Embryonic facial prominence (tissue), 1 donor: ENCODE measurements around the gene RSPO1.
"Not testable (repeated sequence)": the region's sequence is repeated elsewhere in the genome, so short reads cannot be mapped to it uniquely, and the experiment has no call there.

Experiments
- DNase-seq: peaks from one replicate; pipeline ENCODE4 v3.0.0-alpha.2; 2016; ENCODE audit errors: extremely low spot score

The RSPO1 gene

DNA sequence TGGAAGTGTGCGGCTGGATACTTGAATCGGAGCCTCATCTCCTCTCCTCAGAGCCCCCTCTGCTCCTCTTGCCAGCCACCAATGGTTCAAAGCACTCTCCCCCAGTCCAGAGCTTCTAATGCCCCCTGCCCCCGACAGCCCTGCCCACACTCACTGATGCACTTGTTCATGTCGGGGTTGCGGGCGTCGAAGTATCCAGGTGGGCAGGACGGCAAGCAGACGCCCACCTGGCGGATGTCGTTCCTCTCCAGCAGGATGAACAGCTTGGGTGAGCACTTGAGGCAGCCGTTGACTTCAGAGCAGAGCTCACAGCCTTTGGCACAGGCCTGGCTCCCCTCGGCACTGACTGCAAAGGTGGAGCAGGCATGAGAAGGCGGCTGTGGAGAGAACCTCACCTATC, 18.4 kb downstream of the RSPO1 start:
- DNase-seq, result no peak

DNA sequence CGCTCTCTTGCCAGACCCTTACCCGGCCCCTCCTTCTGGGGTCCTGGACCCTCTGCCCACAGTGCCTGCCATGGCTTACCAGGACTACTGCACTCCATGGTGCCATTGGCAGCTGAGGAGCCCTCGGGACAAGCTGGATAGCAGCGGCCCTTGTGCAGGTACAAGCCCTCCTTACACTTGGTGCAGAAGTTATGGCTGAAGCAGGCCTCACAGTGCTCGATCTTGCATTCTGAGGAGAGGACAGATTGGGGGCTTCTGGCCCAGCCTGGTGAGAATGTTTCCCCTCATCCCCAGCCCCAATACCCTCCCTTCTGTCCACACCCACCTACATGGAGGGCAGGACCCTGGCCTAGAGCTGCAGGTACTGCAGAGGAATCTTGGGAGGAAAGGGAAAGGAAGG, 20.6 kb downstream of the RSPO1 start:
- no peak for DNase-seq

DNA sequence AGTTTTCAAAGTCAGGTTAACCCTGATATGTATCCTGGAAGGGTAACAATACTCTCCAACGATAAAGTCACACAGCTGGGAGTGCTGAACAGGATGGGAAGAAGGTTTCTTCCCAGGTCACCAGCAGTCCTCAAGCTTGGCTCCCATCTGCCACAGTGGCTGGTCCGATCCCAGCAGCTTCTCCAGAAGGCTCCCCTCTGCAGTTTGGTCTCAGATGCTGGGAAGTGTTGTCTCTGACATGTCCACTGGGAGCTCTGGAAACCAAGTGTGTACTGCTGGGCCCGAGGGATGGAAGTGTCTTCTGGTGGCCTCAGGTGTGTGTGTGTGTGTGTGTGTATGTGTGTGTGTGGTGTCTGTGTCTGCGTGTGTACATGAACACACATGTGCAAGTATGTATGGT, 22.5 kb downstream of the RSPO1 start:
- no peak for DNase-seq

DNA sequence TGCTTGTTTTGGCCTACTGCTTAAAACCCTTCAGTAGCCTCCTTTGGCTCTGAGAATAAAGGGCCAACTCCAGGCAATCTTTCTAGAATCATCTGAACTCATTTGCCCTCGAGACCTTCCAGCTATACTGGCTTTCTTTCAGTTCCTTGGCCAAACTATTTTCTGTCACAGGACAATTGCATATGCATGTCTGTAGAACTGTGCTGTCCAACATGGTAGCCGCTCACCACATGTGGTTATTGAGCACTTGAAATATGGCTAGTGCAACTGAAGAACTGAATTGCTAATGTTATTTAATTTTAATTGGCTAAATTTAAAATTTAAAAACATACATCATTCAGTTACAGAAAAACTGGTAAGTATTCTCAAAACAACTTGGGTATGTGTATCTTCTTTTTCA, 24.7 kb downstream of the RSPO1 start:
- no peak for DNase-seq

DNA sequence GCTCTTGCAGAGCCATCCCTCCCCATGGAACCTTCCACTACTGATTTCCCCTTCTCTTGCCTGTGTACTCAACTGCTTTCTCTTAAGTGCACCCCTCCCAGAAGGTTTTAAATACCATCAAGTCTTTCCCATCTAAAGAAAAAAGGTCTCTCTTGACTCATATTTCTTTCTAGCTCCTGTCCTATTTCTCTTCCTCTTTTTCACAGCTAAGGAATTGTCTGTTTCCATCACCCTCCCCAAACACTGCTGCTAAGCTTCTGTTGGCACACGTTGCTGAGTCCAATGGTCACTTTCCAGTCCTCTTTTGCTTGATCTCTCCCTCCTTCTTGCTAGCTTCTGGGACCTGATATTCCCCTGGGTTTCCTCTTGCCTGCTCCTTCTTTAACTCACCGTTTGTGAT, 25.7 kb downstream of the RSPO1 start:
- no peak for DNase-seq

DNA sequence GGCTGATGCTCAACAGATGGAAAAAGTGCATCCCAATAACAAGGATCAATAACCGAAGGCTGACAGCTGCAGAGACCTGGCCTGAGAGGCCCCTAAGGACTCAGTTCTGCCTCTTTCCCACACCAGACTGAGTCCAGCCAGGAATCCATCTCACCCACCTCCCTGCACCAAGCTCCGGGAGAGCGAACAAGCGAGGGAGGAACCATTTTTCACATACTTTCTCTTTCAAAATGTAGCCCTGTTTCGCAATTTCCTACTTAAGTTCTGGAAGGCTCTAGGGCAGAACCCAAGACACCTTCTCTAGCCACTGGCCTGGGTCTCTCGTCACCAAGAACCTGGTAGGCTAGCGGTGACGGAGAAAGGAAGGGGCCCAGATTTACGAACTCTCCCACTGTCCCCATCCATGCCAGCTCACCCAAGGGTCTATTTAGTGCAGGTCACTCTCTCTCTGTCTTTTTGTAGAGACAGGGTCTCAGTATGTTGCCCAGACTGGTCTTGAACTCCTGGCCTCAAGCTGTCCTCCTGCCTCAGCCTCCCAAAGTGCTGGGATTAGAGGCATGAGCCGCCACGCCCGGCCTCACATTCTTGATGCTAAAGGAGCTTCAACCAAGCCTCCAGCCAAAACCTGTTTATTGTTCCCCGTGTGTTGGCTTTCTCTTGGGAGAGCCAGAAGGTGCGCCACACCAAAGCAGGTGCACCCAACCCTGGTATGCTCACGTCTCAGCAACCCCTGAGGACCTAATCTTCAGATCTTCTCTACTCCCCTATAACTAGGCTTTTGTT, 28.0 kb downstream of the RSPO1 start:
- DNase-seq, result no peak

DNA sequence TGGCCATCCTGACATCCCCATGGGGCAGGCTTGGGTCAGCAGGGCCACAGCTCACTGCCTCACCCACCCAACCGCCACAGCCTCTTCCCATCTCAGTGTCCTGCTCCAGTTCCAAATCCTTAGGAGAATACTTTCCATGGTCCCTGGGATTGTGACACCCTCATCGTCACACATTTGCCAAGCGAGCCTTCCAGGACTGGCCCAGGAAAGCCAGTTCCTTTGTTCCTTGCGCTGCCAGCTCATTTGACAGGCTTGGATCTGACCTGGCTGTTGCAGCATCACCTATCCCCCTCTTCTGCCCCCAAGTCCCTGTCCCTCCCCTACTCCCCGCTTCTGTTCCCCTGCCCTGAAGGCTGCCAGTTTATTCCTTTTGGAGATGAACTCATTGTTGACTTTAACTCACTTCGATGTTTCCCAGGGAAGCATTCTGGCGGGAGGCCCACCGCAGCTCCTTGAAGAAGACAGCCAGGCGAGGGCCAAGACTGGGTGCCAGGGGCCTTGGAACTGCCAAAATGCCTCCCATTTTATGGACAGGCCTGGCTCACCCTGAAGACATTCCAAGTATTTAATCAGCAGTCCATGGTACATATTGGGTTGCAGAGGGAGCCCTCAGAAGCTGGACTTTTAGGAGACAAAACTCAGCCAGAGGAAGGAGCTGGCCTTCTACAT, 28.8 kb downstream of the RSPO1 start:
- no peak for DNase-seq

DNA sequence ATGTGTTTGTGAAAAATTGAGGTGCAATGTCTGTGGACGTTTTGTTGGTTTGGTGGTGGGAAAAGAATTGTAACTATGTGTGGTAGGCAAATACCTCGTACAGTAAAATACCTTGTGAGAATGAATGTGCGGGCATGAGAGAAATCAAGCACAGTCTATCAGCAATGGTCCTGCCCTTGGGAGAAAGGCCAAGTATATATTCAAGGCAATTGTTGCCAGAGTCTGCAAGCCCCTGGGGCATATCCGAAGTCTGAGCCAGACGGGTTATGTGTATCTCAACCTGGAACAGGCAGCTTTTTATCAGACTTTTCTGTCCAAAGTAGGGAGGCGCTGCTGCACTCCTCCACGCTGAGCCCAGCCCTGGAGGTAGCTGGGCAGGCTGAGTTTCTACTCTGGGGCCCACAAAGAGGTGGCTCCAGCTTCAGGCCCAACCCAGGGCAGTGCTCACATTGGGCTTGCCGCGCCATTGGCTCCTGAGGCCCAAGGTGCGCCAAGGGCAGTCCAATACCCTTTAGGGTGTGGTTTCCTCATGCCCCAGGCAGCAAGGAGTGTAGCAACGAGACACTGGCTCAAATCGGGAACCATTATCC, 29.5 kb downstream of the RSPO1 start:
- no peak for DNase-seq

DNA sequence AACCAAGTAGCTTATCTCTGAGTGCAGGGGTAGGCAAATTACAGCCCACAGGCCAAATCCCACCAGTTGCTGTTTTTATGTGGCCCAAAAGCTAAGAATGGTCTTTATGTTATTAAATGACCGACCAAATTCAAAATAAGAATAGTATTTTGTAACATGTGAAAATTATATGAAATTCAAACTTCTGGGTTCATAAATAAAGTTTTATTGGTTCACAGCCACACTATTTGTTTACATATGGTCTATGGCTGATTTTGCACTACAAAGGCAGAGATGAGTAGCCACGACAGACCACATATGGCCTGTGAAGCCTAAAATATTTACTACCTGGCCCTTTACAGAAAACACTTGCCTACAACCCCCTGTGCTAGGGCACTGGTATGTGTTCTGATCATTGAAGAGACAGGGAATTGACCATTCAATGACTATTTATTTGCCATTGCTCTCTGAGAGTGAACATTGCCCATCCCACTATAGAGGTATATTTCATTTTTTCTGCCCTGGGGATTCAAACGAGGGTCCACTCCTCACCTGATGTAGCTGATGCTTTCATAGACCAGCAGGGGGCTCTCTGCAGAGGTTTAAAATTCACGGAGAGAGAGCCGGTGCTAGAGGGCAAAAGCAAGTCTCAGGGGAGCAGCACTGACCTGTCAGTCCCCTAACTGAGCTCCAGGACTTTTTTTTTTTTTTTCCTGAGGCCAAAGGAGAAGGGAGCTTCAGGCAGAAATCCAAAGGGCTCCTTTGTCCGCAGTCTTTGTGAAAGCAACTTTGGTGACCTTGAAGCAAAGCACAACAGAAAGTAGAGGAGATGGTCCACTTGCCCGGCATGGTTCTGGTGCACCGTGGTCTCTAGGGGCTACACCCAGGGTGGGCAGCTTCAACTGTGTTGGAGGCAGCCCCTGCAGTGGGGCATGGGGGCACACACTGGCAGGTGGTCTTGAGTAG, 31.7 kb downstream of the RSPO1 start:
- DNase-seq, result no peak

DNA sequence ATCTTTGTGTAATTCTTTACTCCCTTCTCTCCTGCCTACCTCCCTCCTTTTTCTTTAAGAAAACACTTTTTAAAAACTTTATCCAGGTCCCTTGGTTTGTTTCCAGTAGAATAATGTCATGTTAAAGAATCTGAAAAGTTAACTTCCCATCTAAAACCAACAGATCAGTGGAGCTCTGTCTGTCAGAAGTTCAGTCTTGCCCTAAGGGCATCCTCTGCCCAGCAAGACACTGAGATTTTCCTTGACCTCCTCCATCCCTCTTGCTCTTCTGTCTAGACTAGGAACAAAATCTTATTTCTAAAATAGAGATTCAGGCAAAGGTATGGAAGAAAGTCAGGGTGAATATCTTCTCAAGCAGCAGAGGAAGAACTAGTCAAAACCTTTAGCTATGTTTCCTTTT, 33.3 kb downstream of the RSPO1 start:
- no peak for DNase-seq

DNA sequence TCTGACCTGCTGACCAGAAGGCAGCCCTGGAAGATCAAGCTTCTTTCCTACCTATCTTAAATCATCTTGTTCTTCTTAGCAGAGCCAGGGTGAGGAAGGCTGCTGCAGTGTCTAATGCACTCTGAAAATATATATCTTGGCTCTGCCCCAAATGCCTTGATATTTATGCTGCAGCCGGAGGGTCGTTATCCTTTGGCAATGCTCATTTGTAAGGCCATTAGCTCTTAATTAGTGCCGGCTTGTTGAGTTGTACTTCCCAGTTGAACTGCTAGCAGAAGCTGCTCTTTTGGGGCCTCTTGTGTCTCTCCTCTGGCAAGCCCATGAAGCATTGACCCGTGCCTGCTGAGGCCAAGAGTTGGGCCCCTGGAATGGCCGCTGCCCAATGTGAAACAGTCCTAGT, 34.8 kb downstream of the RSPO1 start:
- no peak for DNase-seq

DNA sequence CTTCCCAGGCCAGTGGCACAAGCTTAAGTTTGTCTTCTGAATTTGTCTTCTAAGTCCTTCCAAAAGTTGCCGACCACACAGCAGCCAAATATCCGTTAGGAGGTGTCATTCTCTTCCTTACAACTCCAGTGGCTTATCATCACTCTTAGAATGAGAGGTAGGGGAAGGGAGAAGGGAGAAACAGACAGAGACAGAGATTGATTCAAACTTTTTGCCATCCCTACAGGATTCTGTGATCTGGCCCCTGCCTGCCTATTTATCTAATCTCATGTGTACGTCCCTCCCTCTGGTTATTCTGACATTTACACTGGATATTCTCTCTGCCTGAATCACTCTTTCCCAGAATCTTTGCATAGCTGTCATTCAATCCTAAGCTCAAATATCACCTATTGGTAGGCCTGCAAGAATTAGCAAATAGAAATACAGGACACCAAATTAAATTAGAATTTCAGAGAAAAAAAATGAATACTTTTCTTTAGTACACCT, 38.5 kb downstream of the RSPO1 start:
- no peak for DNase-seq

DNA sequence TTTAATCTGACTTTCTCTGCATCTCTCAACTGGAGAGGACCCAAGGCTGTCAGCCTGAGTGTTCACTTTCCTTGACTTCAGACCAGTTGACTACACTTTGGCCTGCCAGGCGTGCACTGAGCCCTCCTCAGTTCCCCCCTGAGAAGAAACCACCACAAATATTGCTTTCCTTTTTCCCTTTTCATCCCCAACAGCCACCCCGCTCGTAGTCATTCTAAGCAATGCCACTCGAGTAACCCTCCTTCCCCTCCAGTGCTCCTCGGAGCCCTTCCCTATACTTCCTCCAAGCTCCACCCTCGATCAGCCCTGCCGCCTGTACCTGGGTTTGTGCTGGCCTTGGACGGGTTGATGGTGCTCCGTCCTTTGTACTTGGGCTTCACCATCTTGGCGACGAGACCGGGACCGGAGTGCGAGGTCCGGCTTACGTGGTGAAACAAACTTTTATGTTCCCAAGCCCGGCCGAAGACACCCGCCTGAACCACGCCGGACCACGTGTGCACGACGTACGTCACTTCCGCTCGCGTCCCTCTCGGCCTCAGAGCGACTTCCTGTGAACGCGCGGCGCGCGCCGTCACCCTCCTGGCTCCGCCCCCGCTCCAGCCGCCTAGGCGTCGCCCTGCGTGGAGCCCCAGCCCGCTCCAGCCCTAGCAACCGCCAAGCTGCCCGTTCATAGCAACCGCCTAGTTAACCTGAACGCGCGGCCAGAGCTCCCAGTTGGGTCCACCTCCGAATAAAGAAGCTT, 39.1 kb downstream of the RSPO1 start, which contains the start of gene GNL2:
Gene GNL2 (minus strand): TSS at position 498 of the 742 bp plus-strand sequence. CDS start 115 bp downstream, at position 383.
- peak; percentile 95 for DNase-seq

DNA sequence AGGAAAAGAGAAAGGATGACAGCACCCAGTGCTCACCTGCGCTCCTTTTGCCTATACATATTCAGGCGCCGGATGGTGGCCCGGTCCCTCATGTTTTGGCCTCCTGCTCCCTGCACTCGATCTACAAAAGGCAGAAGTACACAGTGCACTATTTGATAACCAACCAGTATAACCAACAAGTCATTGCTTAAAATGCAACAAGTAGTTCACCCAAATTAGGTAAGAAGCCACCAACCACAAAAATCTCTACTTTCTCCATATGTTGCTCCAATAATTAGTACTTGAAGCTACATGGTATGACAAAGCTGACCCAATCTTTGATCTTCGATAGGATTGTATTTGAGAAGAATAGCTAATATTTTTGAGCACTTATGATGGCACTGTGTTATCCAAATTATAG, 41.0 kb downstream of the RSPO1 start:
- no peak for DNase-seq

DNA sequence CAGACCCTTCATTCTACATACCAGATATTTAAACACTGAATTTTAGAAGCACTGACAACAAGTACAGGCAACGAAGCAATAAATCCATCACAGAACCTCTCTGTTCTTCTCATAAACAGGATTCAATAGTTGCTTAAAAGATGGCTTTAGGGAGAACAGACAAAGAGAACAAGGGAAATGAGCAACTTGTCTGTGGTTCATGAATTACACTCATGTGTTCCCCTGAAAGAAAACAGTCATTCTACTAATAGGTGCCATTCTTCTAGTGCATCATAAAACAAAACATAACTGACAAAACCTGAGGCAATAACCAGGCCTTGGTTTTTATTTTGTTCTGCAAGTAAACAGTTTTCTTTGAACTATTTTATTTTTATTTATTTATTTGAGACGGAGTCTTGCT, 45.8 kb downstream of the RSPO1 start:
- no peak for DNase-seq

DNA sequence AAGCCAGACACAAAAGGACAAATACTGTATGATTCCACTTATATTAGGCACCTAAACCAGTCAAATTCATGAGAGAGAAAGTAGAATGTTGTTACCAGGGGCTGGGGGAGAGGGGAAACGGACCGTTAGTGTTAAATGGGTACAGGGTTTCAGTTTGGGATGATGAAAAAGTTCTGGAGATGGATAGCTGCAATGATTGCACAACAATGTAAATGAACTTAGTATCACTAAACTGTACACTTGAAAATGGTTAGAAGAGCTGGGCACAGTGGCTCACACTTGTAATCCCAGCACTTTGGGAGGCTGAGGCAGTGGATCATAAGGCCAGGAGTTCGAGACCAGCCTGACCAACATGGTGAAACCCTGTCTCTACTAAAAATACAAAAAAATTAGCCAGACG, 50.1 kb downstream of the RSPO1 start:
- DNase-seq, result not testable (repeated sequence)

DNA sequence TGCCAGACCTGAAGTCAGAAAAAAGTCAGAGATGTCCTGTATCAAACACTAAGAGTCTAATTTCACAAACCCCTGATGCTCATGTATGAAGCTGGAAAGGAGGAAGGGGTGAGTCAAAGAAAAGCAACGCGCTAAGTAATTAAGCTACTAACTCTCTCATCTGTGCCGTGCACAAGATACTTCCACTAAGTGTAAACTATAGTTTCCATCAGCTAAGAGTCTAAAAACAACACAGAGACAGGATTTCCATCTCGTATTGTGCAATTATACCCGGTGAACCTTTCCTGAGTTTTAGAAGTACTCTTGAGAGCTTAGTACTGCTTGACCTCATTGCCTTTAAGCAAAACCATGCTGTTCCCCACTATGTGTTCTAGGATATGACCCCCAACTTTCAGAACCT, 59.0 kb downstream of the RSPO1 start:
- DNase-seq, result no peak

DNA sequence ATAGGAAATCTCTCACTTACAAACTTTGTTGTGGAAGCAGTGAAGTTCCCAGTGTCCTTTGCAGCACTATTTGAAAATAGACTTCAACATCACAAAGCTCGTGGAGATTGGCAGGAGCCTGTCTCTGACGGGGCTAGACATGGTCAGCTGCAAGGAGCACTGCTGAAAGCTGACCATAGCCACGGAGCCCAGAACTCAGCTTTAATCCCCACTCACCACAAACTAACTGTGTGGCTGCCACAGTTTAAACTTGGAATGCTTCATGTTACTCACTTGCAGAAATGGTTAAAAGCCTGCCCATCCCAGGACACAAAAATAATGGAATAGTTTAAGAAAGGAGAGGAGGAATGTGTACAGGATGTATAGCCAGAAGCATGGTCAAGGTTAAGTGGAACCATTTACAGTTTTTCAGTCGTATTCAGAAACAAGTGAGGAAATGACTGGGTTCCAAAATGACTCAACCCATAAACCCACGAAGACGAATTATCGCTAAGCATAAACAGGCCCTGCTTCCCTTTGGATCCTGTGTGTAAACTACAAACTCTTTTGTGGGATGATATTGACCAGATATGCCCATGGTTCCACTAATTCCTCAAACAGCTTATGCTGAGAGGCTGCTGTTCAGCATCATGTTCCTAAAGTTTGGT, 59.7 kb downstream of the RSPO1 start:
- DNase-seq, result no peak

DNA sequence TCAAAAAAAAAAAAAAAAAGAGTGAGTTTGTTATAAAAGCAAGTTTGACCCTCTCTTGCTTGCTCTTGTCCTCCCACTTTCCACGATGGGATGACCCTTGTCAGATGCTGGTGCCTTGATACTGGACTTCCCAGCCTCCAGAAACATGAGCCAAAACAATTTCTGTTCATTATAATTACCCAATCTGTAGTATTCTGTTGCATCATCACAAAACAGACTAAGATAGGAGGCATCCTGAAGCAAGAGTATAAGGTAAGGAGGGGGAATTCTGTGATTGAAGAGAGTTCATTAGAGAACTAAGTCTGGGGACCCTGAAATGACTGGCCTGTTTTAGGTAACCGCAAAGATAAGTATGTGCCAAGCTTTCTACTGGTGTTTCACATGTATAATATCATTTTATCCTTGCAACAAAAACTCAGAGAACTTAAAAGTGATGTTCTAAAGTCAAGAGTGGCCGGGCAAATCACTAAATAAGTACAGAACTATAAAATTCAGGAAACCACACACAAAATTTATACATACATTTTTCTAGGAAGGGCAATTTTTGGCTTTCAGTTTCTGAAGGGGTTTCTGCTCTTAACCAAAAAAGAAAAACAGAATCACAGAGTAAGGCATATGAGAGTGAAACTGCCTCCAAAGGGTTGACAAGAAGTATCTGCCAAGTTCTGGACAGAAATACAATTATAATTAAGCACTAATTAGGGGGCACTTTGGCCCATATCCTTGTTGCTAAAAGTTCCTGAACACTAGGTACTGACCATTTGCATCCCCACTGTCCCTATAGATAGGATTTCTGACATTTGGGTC, 64.0 kb downstream of the RSPO1 start:
- DNase-seq, result no peak

DNA sequence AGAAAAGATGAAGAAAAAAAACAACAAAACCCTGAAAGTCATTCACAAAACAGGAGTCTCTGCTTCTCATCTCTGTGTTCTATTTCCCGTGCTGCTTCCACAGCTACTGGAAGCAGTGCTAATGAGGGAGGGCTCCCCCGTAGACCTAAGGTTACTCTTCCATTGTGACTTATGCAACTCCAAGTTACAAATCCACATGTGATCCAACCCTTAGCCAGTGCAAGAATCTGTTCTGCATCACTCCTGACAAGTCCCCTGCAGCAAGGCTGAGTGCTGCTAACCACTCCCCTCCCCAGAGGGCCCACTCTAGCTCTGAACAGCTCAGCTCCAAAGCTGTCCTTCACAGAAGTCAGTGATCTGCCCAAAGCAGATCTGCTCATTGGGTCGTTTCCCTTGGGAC, 67.7 kb downstream of the RSPO1 start:
- DNase-seq, result no peak
